Vagina (tissue), 2 donors: Measurements from ENCODE around the gene SHISA5. TPM values are rescaled to one million over a fixed set of nuclear protein-coding genes. Genes with fewer than 3 reads are reported as not detected.
A peak's percentile ranks its signal among the peaks of the same experiment; 100 is the strongest.

Experiments used
- DNase-seq, 2 donors: peaks; one replicate each; pipeline ENCODE4 v3.0.0-alpha.2; 2017; ENCODE audit errors: extremely low spot score in 2 of 2
- H3K27ac ChIP-seq: fragments of 200-600 bp; sonication (generic); one replicate; pipeline ENCODE4 v1.5.1; 2019
- H3K27me3 ChIP-seq: fragments of 200-600 bp; sonication (generic); one replicate; pipeline ENCODE4 v1.5.1; 2019
- H3K36me3 ChIP-seq, 2 donors: fragments of 200-600 bp; sonication (generic); one replicate each; pipeline ENCODE4 v1.5.1; 2017 to 2019
- H3K4me1 ChIP-seq: fragments of 200-600 bp; sonication (generic); one replicate; pipeline ENCODE4 v1.5.1; 2019
- H3K4me3 ChIP-seq, 2 donors: fragments of 200-600 bp; sonication (generic); 1 replicate in 1 of 2; 2 replicates in 1 of 2; pipeline ENCODE4 v1.5.1; 2016 to 2019
- H3K9me3 ChIP-seq: fragments of 200-600 bp; sonication (generic); one replicate; pipeline ENCODE4 v1.5.1; 2019
- CTCF ChIP-seq, 3 experiments: fragments of 450-650 bp in 2 of 3; fragments of 200-600 bp in 1 of 3; sonication (generic) in 1 of 3; IDR thresholded peaks; one replicate each; pipeline ENCODE4 v1.5.1; 2017 to 2019; ENCODE audit warnings: antibody characterized with exemption in 3 of 3, mild to moderate bottlenecking in 2 of 3, moderate library complexity in 2 of 3
- POLR2A ChIP-seq, 2 donors: fragments of 450-650 bp; IDR thresholded peaks; one replicate each; pipeline ENCODE4 v1.6.1; 2017; ENCODE audit warnings: antibody characterized with exemption in 2 of 2, mild to moderate bottlenecking in 2 of 2, moderate library complexity in 2 of 2
- POLR2AphosphoS5 ChIP-seq, 2 donors: sonication (generic); formaldehyde crosslinking; IDR thresholded peaks; one replicate each; pipeline ENCODE4 v1.9.0; 2017; ENCODE audit warnings: antibody characterized with exemption in 2 of 2, mild to moderate bottlenecking in 2 of 2, low read depth in 1 of 2; ENCODE audit not compliant: insufficient read depth in 1 of 2
- intact Hi-C: fragments of 100-400 bp; cut with DNase I; formaldehyde crosslinking; loops from one replicate; pipeline ENCODE4 v1.15.1; 2023
- total RNA-seq: library from RNA; depleted of rRNA; stranded (reverse); fragments of >200 nt; gene quantifications from one replicate; pipeline ENCODE4 v1.2.3, GENCODE V29; 2016

Gene SHISA5
- total RNA-seq, 1 donor from 2014 or later = 133 TPM

- intact Hi-C loops = no loop called here
- peaks cover 0 to 27% of the 10 kb centered on the region in 2 donors for H3K36me3 ChIP-seq
- H3K9me3 ChIP-seq = no peaks in the 10 kb centered on the region
- peaks cover 69% of the 10 kb centered on the region for H3K4me1 ChIP-seq
- no peak overlapping the region for H3K4me3 ChIP-seq
- DNase-seq = no peak
- TF ChIP-seq CTCF (IDR thresholded peaks at IDR 0.05) (no peak), POLR2AphosphoS5 (IDR thresholded peaks at IDR 0.05; ENCODE audit: insufficient read depth in 1 of 2, low read depth in 1 of 2) (no peak), POLR2A (IDR thresholded peaks at IDR 0.05) (no peak)
- no peaks in the 10 kb centered on the region for H3K27me3 ChIP-seq
- peak overlapping the region; percentile 9 for H3K27ac ChIP-seq
These were observed 80.6 kb downstream of the SHISA5 start for GRCh38 chr3:48423241-48423882.

GRCh38 chr3:48422681-48423080 lies 81.3 kb downstream of the SHISA5 start:
- peaks cover 62% of the 10 kb centered on the region for H3K4me1 ChIP-seq
- peaks cover 0 to 34% of the 10 kb centered on the region in 2 donors for H3K36me3 ChIP-seq
- no peak overlapping the region for H3K4me3 ChIP-seq
- peak overlapping the region; percentile 9 for H3K27ac ChIP-seq
- TF ChIP-seq POLR2AphosphoS5 (IDR thresholded peaks at IDR 0.05; ENCODE audit: insufficient read depth in 1 of 2, low read depth in 1 of 2) = no peak
- no peak for TF ChIP-seq CTCF (IDR thresholded peaks at IDR 0.05)
- TF ChIP-seq POLR2A (IDR thresholded peaks at IDR 0.05) = no peak
- no peaks in the 10 kb centered on the region for H3K27me3 ChIP-seq
- intact Hi-C loops = no loop called here
- no peaks in the 10 kb centered on the region for H3K9me3 ChIP-seq
- no peak for DNase-seq

- Histone ChIP-seq H3K27ac (peak overlapping the region; percentile 9), H3K9me3 (no peaks in the 10 kb centered on the region), H3K4me1 (peaks cover 58% of the 10 kb centered on the region), H3K4me3 (no peak overlapping the region), H3K27me3 (no peaks in the 10 kb centered on the region), H3K36me3 (peaks cover 0 to 38% of the 10 kb centered on the region in 2 donors)
- TF ChIP-seq POLR2AphosphoS5 (IDR thresholded peaks at IDR 0.05; ENCODE audit: insufficient read depth in 1 of 2, low read depth in 1 of 2) (no peak), CTCF (IDR thresholded peaks at IDR 0.05) (no peak), POLR2A (IDR thresholded peaks at IDR 0.05) (no peak)
- DNase-seq = no peak
- intact Hi-C loops = no loop called here
These were observed 81.7 kb downstream of the SHISA5 start for GRCh38 chr3:48422272-48422671.

GRCh38 chr3:48420561-48420960 lies 83.4 kb downstream of the SHISA5 start:
- intact Hi-C loops = no loop called here
- Histone ChIP-seq H3K27me3 (no peaks in the 10 kb centered on the region), H3K36me3 (peaks cover 0 to 53% of the 10 kb centered on the region in 2 donors), H3K27ac (no peak overlapping the region), H3K4me1 (peaks cover 41% of the 10 kb centered on the region), H3K9me3 (no peaks in the 10 kb centered on the region), H3K4me3 (no peak overlapping the region)
- DNase-seq = no peak
- no peak for TF ChIP-seq CTCF (IDR thresholded peaks at IDR 0.05)
- no peak for TF ChIP-seq POLR2A (IDR thresholded peaks at IDR 0.05)
- TF ChIP-seq POLR2AphosphoS5 (IDR thresholded peaks at IDR 0.05; ENCODE audit: insufficient read depth in 1 of 2, low read depth in 1 of 2) = no peak

- peaks cover 32% of the 10 kb centered on the region for H3K4me1 ChIP-seq
- DNase-seq = no peak
- TF ChIP-seq POLR2AphosphoS5 (IDR thresholded peaks at IDR 0.05; ENCODE audit: insufficient read depth in 1 of 2, low read depth in 1 of 2) (no peak), POLR2A (IDR thresholded peaks at IDR 0.05) (no peak), CTCF (IDR thresholded peaks at IDR 0.05) (no peak)
- H3K9me3 ChIP-seq = no peaks in the 10 kb centered on the region
- no peak overlapping the region for H3K4me3 ChIP-seq
- H3K36me3 ChIP-seq = peaks cover 0 to 62% of the 10 kb centered on the region in 2 donors
- H3K27me3 ChIP-seq = no peaks in the 10 kb centered on the region
- H3K27ac ChIP-seq = no peak overlapping the region
- intact Hi-C loops = no loop called here
These were observed 84.4 kb downstream of the SHISA5 start for GRCh38 chr3:48419597-48419996.
